Neural cell (in vitro differentiated cells): ENCODE data around the gene RCE1.

Experiments
- EP300 ChIP-seq: fragments of 450-650 bp; conservative IDR thresholded peaks from 2 replicates; pipeline ENCODE4 v1.6.1; 2014; ENCODE audit warnings: antibody characterized with exemption, mild to moderate bottlenecking, moderate library complexity; ENCODE audit not compliant: poor library complexity, severe bottlenecking
- EZH2 ChIP-seq: fragments of 200-600, 300-800 bp; shearing (Covaris generic), sonication (generic); IDR thresholded peaks from 2 replicates; pipeline ENCODE4 v1.6.1; 2014; ENCODE audit warnings: antibody characterized with exemption, low read length, borderline replicate concordance, mild to moderate bottlenecking; ENCODE audit not compliant: insufficient read depth, poor library complexity, severe bottlenecking
- MXI1 ChIP-seq: fragments of 450-650 bp; conservative IDR thresholded peaks from 2 replicates; pipeline ENCODE4 v1.6.1; 2014; ENCODE audit warnings: antibody characterized with exemption, mild to moderate bottlenecking; ENCODE audit not compliant: poor library complexity, severe bottlenecking
- POLR2AphosphoS5 ChIP-seq: IDR thresholded peaks from 2 replicates; pipeline ENCODE4 v1.6.1; 2012
- RAD21 ChIP-seq: fragments of 450-650 bp; conservative IDR thresholded peaks from 2 replicates; pipeline ENCODE4 v1.6.1; 2014; ENCODE audit warnings: antibody characterized with exemption, mild to moderate bottlenecking, moderate library complexity
- REST ChIP-seq: IDR thresholded peaks from 2 replicates; pipeline ENCODE4 v1.6.1; 2012; ENCODE audit warnings: borderline replicate concordance
- SMC3 ChIP-seq: fragments of 450-650 bp; conservative IDR thresholded peaks from 2 replicates; pipeline ENCODE4 v1.6.1; 2014; ENCODE audit warnings: antibody characterized with exemption, mild to moderate bottlenecking, moderate library complexity; ENCODE audit not compliant: poor library complexity
- TAF1 ChIP-seq: IDR thresholded peaks from 2 replicates; pipeline ENCODE4 v1.6.1; 2012; ENCODE audit warnings: low read depth
- TF ChIP-seq, protein P1 (sequence below): fragments of 450-650 bp; IDR thresholded peaks from 2 replicates; pipeline ENCODE4 v1.5.1; 2014; ENCODE audit warnings: antibody characterized with exemption, mild to moderate bottlenecking, moderate library complexity; ENCODE audit not compliant: poor library complexity, severe bottlenecking

GRCh38 chr11:66861038-66861773 is 18.0 kb downstream of the RCE1 start:
- TF ChIP-seq, protein P1, sequence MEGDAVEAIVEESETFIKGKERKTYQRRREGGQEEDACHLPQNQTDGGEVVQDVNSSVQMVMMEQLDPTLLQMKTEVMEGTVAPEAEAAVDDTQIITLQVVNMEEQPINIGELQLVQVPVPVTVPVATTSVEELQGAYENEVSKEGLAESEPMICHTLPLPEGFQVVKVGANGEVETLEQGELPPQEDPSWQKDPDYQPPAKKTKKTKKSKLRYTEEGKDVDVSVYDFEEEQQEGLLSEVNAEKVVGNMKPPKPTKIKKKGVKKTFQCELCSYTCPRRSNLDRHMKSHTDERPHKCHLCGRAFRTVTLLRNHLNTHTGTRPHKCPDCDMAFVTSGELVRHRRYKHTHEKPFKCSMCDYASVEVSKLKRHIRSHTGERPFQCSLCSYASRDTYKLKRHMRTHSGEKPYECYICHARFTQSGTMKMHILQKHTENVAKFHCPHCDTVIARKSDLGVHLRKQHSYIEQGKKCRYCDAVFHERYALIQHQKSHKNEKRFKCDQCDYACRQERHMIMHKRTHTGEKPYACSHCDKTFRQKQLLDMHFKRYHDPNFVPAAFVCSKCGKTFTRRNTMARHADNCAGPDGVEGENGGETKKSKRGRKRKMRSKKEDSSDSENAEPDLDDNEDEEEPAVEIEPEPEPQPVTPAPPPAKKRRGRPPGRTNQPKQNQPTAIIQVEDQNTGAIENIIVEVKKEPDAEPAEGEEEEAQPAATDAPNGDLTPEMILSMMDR = no peak
- TF ChIP-seq RAD21 = no peak
- TF ChIP-seq SMC3 = no peak
- TF ChIP-seq TAF1 = no peak
- TF ChIP-seq POLR2AphosphoS5 = no peak
- no peak for TF ChIP-seq EP300
- TF ChIP-seq EZH2 = no peak
- no peak for TF ChIP-seq REST
- TF ChIP-seq MXI1 = no peak
